Right ventricle myocardium superior (tissue), 1 donor: Measurements from ENCODE around the gene LSG1. TPM values are rescaled to one million over a fixed set of nuclear protein-coding genes. Genes with fewer than 3 reads are reported as not detected.
A peak's percentile ranks its signal among the peaks of the same experiment; 100 is the strongest.

Experiments used
- ATAC-seq: fragments of 200-7000 bp; cut with Tn5 transposase; one replicate; pipeline ENCODE4 v1.9.1; 2020; ENCODE audit warnings: mild to moderate bottlenecking; ENCODE audit not compliant: poor library complexity
- DNase-seq: peaks from one replicate; pipeline ENCODE4 v3.0.0-alpha.2; 2020
- intact Hi-C: fragments of 100-400 bp; cut with DNase I; formaldehyde crosslinking; loops from one replicate; pipeline ENCODE4 v1.11.2; 2022
- long read RNA-seq: library from polyadenylated mRNA; unstranded; transcript quantifications from one replicate; pipeline ENCODE4 v2.0.0, GENCODE V29; 2021
- total RNA-seq: library from RNA; stranded (reverse); fragmentation: NEBNext Ultra II Directional; extraction: Animal tissue kit (Norgen Biotek cat#: 25700); gene quantifications from one replicate; pipeline ENCODE4 v1.2.1, GENCODE V29; 2021
- donor health status: DM: no; HTN: yes; CAD: no; lungs with severe emphysema.

Gene LSG1
- total RNA-seq, result 21.0 TPM
- long read RNA-seq, transcript LSG1-201 (14 exons, 3,572 nt), result major isoform, 44 of 51 reads
- long read RNA-seq, partial matches to known transcripts, result 1 of 51 reads
- long read RNA-seq, other reads (novel, unspliced or antisense), result 6 of 51 reads

DNA sequence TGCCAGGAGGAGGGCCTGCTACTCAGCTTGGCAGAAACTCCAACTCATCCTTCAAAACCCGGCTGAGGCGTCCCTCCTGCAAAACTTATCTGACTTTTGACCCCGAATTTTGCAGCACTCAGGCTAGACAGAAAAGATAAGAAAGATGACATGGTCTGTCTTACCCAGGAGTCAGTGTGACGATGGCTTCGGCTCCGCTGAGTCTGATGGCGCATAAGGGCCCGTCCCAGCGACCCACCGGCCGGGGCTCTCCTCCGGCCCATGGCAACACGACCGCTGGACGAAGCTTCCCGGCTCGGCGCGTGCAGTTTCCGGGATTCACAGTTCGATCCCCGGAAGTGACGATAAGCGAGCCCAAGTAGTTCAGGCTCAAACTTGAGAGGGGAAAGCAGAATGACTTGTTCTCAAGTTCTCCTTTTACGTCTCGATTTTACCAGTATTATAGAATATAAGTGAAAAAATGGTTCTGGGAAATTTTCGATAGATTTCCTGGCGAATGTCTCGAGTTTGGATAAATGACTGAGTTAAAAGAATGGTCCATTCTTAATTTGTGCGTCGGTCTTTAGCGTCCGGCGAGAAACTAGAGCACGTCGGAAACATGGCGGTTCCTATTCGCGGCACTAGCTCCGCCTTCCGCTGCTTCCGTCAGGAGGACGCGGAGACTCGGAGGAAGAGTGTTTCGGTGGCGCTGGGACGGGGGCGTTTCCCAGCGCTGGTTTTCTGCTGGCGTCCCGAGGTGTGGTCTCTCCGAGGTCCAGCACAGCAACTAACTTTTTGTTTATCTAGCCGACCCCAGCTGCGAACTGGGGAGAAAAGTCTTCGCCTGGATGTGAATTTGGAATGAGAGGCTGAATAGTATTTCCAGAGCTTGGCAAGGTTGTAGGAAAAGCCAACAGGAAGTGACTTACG is at the start of gene LSG1:
TSS of gene LSG1 (minus strand) at position 292 of the 909 bp plus-strand sequence. CDS start at position 263, 29 bp downstream.
- intact Hi-C loops, result no loop called here
- DNase-seq, result peak; percentile 94
- peak; percentile 98 for ATAC-seq

DNA sequence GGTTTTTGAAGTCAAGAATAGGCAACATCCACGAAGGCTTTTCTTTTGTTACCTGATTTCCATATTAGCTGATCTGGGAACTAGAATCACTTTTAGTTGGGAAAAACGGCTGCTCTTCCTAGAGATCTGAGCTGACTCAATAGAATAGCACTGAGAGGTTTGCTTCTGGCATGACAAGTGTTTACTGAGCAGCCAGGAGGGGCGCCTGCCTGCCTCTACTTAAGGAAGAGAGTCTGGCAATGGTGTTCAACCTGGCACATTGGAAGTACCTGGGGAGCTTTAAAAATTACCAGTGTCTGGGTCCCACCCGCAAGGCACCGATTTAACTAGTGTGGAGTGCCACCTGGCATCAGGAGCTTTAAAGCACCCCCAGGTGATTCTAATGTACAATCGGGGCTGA is 48.1 kb upstream of the LSG1 start:
- DNase-seq, result no peak
- ATAC-seq, result no peak
- intact Hi-C loops, result no loop called here

DNA sequence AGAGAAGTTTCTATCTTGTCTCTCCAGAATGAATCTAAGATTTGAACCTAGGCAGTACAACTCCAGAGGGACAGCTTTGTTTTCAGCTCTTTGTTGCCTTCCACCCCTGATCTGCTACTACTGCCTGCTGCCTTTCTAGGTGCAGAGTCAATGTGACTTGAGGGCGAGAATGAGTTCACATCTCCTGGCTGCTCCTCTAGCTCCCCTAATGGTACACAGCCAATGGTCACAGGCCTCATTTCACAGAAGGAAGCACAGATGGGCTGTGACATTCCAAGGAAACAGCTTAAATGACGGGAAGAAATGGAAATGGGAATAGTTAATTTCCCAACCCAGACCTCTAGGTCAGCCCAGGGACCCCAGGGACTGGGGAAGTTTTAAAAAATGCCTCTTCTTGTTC is 46.1 kb upstream of the LSG1 start:
- no peak for DNase-seq
- intact Hi-C loops, result no loop called here

DNA sequence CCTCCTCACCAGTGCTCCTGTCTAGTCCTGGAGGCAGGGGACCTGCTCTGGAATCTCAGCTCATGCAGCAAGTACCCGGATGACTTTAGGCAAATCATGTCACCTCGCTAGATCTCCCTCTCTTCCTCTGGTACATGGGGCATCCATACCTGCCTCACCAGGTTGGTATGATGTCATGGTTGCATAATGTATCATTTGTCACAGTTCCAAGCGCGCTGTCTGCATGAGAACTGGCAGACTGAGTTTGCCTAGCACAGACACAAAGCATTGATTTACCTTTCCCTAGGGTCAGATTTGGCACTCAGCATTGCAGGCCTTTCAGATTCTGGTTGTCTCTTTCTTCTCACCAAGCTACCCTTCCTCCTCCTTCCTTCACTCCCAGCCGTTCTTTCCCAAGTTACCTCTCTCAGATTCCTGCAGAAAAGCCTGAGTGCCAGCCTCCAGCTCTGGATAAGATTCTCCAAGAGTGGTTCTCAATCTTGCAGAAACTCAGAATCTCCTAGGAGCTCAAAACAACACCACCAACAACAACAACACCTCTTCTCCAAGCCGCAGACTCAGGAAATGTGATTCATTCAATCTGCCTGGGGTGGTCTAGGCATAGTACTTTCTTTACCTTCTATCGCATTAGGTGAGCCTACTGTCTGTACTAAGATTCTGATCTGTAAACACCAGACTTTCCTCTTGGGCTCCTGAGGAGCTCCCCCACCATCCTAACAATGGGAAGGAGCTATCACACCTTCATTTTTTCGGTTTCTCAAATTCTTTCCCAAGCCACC is 43.2 kb upstream of the LSG1 start:
- DNase-seq, result no peak
- intact Hi-C loops, result no loop called here
- no peak for ATAC-seq

More for the DNA sequence above, 46.1 kb upstream of the LSG1 start:
- ATAC-seq, result no peak

DNA sequence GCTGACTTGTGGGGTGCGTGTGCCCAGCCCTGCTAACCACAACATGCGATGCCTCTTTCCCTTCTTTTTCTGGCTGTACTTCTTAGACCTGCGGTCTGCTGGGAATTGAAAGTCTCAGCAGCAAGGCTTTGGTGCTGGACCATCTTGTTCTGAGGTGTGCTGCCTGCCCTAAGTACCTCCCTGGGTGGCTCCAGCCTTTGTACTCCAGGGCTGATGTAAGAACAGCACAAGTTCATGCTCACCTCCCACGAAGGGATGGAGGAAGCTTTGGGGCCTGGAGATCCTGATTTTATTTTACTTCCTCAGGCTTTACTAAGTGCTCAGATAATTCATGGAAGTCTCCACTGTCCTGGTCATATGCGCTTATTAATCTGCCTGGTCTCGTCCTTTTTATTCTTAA is 42.6 kb upstream of the LSG1 start:
- ATAC-seq (no peak), DNase-seq (no peak)
- intact Hi-C loops, result no loop called here

DNA sequence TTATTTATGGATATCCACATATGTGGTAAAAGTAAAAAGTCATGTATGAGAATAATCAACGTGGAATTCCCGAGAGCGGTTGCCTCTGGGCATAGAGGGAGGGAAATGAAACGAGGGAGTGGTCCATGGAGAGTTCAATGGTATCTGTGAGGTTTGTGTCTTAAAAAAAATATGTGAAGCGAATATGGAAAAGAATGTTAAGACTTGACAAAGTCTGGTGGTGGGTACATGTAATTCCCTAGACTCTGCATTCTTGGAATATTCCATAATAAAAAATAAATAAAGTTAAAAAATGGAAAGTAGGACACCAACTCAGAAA is 42.1 kb upstream of the LSG1 start:
- no peak for ATAC-seq
- DNase-seq, result no peak
- intact Hi-C loops, result no loop called here

DNA sequence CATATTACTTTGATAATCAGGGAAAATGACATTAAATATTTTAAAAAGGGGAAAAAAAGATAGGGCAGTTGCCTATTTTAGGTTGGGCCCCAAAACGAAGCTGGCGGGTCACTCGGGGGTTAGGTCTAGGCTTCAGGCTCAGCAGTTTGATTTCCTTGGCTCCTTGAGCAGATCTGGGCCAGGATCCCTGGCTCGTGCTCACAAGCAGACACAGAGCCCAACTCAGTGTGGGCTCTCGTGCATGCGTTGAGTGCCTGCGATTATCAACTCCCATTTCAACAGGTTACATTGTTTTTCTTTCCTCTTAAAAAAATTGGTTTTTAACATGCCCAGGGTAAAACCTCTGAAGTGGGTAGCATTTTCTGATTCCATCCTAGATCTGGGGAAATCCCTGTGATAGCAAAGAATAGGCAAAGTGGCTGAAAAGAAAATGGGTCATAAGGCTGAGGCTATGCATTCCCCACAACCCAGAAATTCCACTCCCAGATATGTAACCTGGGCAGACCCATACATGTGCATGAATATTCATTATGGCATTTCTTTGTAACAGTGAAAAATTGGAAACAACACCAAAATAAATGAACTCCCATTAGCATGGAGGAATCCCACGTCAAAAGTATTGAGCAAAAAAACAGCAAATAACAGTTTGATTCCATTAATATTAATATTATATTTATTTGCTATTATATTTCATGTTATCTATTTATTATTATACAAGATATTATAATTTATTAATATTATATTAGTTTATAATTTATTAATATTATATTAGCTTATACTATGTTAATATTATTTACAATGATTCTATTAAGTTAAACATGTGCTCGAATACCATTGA is 41.5 kb upstream of the LSG1 start:
- DNase-seq (no peak), ATAC-seq (no peak)
- intact Hi-C loops, result no loop called here

DNA sequence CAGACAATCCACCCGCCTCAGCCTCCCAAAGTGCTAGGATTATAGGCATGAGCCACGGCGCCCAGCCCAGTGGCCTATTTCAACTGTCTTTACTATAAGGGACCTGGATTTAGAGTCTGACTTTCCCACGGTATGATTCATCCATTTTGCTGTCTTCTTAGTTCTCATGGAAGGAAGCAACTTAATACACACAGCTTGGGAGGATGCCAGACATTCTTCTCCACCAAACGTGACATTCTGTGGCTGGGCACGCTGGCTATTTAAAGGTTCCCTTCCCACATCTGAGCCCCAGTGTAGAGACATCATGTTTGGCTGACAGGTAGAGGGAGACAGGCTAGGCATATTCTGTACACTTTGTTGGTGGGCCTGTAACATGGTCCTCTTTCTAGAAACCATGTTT is 39.9 kb upstream of the LSG1 start:
- DNase-seq (no peak), ATAC-seq (peak; percentile 86)
- intact Hi-C loops, result no loop called here

DNA sequence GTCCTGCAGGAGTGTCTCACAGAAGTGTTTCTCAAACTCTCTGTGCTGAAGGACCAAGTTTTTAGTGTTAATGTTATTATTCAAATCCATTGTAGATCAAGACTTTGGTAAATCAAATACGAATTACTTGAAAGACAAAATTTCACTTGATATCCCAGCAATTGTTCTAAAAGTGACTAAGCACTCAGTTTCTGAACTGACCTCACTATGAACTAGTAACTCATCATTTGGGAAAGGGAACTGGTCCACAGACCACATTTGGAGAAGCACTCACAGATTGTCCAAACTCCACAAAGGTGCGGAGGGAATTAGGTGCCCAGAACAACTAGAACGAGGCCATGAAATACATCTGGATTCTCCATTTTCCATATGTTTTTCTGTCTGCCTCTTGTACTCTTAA is 39.3 kb upstream of the LSG1 start:
- DNase-seq (no peak), ATAC-seq (no peak)
- intact Hi-C loops, result no loop called here

DNA sequence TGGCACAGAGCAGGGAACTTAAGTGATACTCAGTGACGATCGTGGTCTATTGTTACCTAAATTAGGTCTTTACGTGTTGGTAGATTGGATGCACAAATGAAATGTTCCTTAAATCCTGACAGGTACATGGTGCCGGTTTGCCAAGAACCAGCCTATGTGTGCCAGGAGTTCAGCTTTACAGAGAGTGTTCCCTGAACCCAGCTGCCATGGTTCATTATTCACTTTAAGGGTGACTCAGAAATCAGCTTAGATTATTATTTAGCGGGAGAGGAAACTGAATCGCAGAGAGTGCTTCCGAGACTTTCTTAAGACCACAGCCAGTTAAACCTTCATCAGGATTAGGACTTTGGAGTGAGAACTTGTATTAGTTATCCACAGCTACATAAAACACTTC is 35.2 kb upstream of the LSG1 start:
- DNase-seq, result no peak
- intact Hi-C loops, result no loop called here
- no peak for ATAC-seq

DNA sequence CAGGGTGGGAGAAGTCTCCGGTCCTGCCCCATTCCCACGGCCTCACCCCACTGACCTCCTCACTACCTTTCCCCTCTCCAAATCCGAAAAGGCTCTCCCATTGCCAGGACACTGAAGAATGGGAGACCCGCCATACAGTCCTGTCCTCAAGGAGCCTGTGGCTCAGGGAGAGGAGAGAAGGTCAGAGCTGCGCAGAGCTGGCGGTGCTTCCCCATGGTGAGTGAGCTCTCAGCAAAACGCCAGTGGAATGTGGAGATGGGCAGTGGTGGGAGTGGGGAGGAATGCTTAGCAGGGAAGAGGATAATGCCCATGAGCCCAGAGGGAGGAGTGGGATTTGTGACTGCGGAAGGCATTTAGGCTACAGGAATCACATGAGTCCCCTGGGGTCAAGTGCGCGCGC is 33.8 kb upstream of the LSG1 start:
- no peak for ATAC-seq

DNA sequence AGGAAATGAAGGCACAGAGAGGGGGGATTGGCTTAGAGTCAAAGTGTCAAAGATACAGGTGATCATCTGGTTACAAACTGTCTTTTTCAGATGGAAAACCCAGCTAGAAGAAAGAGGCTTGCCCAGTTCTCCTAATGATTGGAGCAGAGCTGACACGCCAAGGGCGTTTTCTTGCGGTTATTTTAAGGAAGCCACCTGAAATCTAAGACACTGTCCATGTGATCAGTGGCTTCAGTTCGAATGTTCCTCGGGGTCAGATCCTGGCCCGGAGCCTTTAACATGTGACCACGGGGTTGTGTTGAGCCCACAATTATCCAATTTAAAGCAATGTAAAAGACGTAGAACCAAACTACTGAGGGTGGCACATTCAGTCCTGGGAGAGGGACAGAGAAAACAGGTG is 33.2 kb upstream of the LSG1 start:
- intact Hi-C loops, result no loop called here
- no peak for DNase-seq
- no peak for ATAC-seq

More for the DNA sequence above, 33.8 kb upstream of the LSG1 start:
- intact Hi-C loops, result no loop called here
- DNase-seq, result no peak

DNA sequence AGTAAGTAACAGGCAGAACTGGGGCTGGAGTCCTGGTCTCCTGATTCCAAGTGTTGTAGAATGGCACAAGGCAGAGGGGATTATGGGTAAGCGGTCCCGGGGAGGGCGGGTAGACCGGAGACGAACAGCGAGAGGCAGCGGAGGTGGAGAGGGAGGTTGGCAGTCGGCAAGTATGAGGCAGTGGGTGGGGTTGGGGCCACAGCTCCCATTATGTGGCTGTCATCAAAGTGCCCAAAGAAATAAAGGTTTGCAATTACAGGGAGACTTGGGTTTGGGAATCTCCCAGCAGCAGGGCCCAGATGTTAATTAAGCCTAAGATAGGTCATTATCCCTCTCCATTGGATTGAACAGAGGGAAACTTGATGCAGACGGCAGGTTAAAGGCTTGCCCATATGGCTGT is 30.6 kb upstream of the LSG1 start:
- DNase-seq (no peak), ATAC-seq (no peak)
- intact Hi-C loops, result no loop called here

DNA sequence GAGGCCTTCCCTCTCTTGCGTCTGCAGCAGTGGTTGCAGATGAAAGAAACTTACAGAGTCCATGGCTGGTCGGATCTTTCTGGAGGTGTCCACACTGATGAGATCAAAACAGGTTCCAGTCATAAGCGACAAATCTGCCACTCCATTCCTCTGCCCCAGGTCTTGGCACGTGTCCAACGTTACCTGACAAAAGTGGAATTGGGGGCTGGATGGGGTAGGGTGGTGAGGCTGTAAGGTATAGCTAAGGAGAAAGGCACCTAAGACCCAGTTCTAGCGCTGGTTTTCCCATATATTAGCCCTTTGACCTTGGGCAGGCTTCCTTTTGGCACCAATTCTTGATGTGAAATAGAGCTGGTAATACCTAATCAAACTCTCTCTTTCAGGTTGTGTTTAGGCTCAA is 24.7 kb upstream of the LSG1 start:
- ATAC-seq (no peak), DNase-seq (no peak)
- intact Hi-C loops, result no loop called here

DNA sequence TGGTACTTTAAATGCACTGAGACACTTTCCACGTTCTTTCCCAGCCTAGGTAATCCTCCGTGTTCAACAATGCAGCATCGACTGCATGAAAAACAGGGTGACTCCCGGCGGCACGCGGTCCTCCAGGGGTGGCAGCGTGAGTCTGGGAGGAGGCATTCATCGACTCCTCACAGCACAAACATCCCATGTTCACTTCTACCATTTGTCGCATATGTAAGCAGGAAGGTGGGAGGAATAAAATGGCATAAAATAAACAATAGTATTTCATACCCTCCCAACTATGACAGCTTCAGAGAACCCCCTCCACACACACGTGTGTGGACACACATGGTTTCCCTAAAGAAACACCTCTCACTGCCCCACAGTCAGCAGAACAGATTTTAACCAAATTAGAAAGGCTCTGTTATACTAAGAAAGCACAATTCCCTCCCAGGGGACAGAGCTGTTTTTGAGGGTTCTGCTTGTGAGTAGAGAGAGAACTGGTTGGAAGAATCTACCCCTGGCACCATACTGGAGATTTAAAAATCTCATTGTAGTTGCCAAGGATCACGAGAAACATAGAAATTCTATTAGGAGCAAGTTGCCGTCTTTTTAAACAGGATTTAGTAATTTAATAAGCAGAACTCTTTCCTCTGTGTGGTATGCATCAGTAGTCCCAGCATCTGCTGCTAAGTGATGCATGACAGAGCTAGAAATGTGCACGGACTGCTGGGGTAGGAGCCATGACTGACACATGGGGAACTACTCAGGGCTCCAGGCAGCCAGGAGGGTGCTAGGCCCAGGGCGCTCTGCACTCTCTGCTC is 19.7 kb upstream of the LSG1 start:
- ATAC-seq (no peak), DNase-seq (no peak)
- intact Hi-C loops, result no loop called here

DNA sequence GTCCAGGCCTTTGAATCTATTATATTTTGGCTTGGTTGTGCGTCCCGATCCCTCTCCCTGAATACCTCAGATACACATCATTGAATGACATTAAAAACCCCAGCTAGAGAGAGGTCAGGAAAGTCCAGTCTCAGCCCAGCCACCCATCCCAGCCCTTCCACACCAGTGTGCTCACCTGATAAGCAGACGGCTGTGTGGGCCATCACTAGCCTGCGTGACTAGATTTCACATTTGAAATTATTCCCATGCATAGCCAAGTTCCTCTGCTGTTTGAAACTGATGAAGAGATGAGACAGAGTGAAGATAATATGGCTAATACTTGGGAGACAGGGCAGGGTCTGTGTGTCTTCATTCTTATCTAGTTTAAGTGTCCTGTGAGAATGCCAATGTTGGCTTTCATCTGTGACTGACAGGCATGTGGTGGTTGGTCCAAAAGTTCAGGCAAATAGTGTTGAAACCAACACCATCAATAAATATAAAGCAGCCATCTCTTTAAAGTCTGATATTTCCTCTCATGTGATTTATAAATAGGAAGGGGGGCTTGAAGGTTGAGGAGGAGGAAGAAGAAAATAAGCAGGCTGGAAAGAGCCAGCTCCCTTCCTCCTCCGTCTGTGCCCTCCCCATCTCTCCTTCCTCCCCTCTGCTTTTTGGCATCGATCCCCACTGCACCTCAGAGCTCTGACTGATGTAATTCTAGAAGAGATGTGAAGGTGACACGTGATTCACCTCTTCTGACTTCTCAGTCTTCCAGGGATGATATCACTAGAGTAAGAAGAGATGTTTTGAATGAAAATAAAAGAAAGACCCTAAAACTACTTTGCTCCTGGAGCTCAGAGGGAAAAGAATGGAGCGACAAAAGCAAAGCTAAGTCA is 18.7 kb upstream of the LSG1 start:
- intact Hi-C loops, result no loop called here
- DNase-seq (no peak), ATAC-seq (no peak)

DNA sequence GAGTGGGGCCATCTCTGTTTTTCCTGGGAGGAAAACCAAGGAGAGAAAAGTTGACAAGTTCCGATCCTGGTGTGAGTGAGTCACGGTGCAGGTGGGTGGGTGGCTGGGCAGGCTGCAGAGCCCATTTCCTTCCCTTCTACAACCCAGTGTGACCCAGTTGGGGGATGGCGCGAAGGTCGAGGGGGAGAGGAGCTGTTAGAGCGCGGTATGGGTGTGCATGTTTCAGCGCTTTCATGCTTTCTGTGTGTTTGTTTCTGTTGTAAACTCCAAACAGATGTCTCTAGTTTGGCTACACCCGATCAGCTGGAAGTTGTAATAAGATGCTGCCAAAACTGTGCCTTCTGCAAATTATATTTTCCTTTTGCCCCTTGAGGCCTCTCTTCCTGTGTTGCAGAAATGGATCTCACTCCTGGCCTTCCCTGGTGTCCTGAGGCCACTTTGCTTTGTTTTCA is 17.5 kb upstream of the LSG1 start:
- ATAC-seq (no peak), DNase-seq (peak; percentile 58)
- intact Hi-C loops, result loop anchor here (5.0 to 10.0 kb wide), 2 partner anchors 185 to 298 kb away; no protein-coding TSS in a partner anchor
